ENCODE measurements around the gene ARHGEF17.

GRCh38 chr11:73349633-73350032 is 41.6 kb downstream of the ARHGEF17 start:
- TF ChIP-seq CTCF (optimal IDR thresholded peaks at IDR 0.05 in 1 of 3, IDR thresholded peaks at IDR 0.05 in 1 of 3, conservative IDR thresholded peaks at IDR 0.05 in 1 of 3; ENCODE audit: extremely low read depth in 1 of 3, insufficient read depth in 2 of 3, low read length in 3 of 3): no peak
- TF ChIP-seq EZH2 (IDR thresholded peaks at IDR 0.05; ENCODE audit: low read length): no peak

Data from keratinocyte (primary cell).